GM12875 (cell line): ENCODE measurements around the gene S1PR2.

ENCODE experiments used
- H3K4me3 ChIP-seq: one replicate; pipeline ENCODE4 v1.5.1; 2011; ENCODE audit warnings: low read depth, low read length, control low read depth
- CTCF ChIP-seq: IDR thresholded peaks from 2 replicates; pipeline ENCODE4 v1.5.1; 2011; ENCODE audit warnings: low read depth, mild to moderate bottlenecking, control low read depth, inconsistent platforms, low read length, moderate library complexity, borderline replicate concordance; ENCODE audit not compliant: insufficient read depth

The S1PR2 gene

GRCh38 chr19:10195199-10195519 lies 36.0 kb downstream of the S1PR2 start:
- peak overlapping the region; percentile 94 for H3K4me3 ChIP-seq
- TF ChIP-seq CTCF = no peak

- no peak for TF ChIP-seq CTCF
- peak within 1 kb of the TSS; percentile 94 for H3K4me3 ChIP-seq
Observed at GRCh38 chr19:10194500-10195198, 36.5 kb downstream of the S1PR2 start, which contains the start of gene DNMT1. Gene DNMT1 (minus strand): TSS chr19:10194953. CDS start chr19:10194899, 54 bp downstream.

GRCh38 chr19:10193790-10194499 lies 37.2 kb downstream of the S1PR2 start:
- peak overlapping the region; percentile 94 for H3K4me3 ChIP-seq
- no peak for TF ChIP-seq CTCF

GRCh38 chr19:10192922-10193321 lies 38.2 kb downstream of the S1PR2 start:
- TF ChIP-seq CTCF = no peak
- peak overlapping the region; percentile 18 for H3K4me3 ChIP-seq

GRCh38 chr19:10191347-10191746 lies 39.8 kb downstream of the S1PR2 start:
- TF ChIP-seq CTCF = no peak
- no peak overlapping the region for H3K4me3 ChIP-seq

- H3K4me3 ChIP-seq = no peak overlapping the region
- no peak for TF ChIP-seq CTCF
Observed at GRCh38 chr19:10190026-10190425, 41.1 kb downstream of the S1PR2 start.

GRCh38 chr19:10189616-10190015 lies 41.5 kb downstream of the S1PR2 start:
- H3K4me3 ChIP-seq = no peak overlapping the region
- no peak for TF ChIP-seq CTCF
